GM13976 (cell line): Measurements from ENCODE around the gene STAB1.

Source experiments
- DNase-seq: peaks from one replicate; pipeline ENCODE4 v3.0.0; 2012; ENCODE audit warnings: low spot score
- CTCF ChIP-seq: IDR thresholded peaks from 2 replicates; pipeline ENCODE4 v1.5.1; 2012; ENCODE audit warnings: borderline replicate concordance, mild to moderate bottlenecking; ENCODE audit not compliant: insufficient read depth; ENCODE audit errors: extremely low read depth, missing control alignments, control extremely low read depth
- in situ Hi-C: fragments of 300-500 bp; cut with MboI; formaldehyde crosslinking; loops from one replicate; pipeline ENCODE4 v1.12.0; 2022; ENCODE audit warnings: low sequenced_read_pairs, mixed read lengths, inconsistent platforms; ENCODE audit not compliant: unreplicated experiment

STAB1 gene

GRCh38 chr3:52511509-52511908 is 16.4 kb downstream of the STAB1 start:
- in situ Hi-C loops, result no loop called here
- DNase-seq, result no peak
- TF ChIP-seq CTCF, result no peak

GRCh38 chr3:52512105-52512504 is 17.0 kb downstream of the STAB1 start:
- no peak for DNase-seq
- no peak for TF ChIP-seq CTCF
- in situ Hi-C loops, result no loop called here

GRCh38 chr3:52512727-52513126 is 17.6 kb downstream of the STAB1 start:
- DNase-seq, result no peak
- no peak for TF ChIP-seq CTCF
- in situ Hi-C loops, result no loop called here

GRCh38 chr3:52513281-52513680 is 18.1 kb downstream of the STAB1 start:
- in situ Hi-C loops, result no loop called here

GRCh38 chr3:52514576-52514975 is 19.4 kb downstream of the STAB1 start:
- no peak for TF ChIP-seq CTCF
- in situ Hi-C loops, result no loop called here
- no peak for DNase-seq

More at GRCh38 chr3:52513281-52513680, 18.1 kb downstream of the STAB1 start:
- TF ChIP-seq CTCF, result no peak
- no peak for DNase-seq

GRCh38 chr3:52515192-52515591 is 20.1 kb downstream of the STAB1 start:
- no peak for TF ChIP-seq CTCF
- no peak for DNase-seq
- in situ Hi-C loops, result no loop called here
